Colonic mucosa (tissue), 4 donors: ENCODE measurements around the gene GLT6D1. TPM values are rescaled to one million over a fixed set of nuclear protein-coding genes. Genes with fewer than 3 reads are reported as not detected.

Experiments used
- DNase-seq: peaks from one replicate; pipeline ENCODE4 v3.0.0-alpha.2; 2020
- H3K27ac ChIP-seq: fragments of 200-600 bp; one replicate; pipeline ENCODE4 v1.8.0; 2021
- H3K27me3 ChIP-seq: fragments of 200-600 bp; one replicate; pipeline ENCODE4 v1.8.0; 2021
- H3K36me3 ChIP-seq: fragments of 200-600 bp; one replicate; pipeline ENCODE4 v1.8.0; 2021
- H3K4me1 ChIP-seq: fragments of 200-600 bp; one replicate; pipeline ENCODE4 v1.8.0; 2021; ENCODE audit warnings: mild to moderate bottlenecking
- H3K4me3 ChIP-seq: fragments of 200-600 bp; one replicate; pipeline ENCODE4 v1.8.0; 2021
- H3K9ac ChIP-seq, 2 donors: one replicate each; pipeline ENCODE4 v1.7.0; 2013; ENCODE audit warnings: control low read depth in 2 of 2, low read depth in 2 of 2, low read length in 2 of 2
- H3K9me3 ChIP-seq: fragments of 200-600 bp; one replicate; pipeline ENCODE4 v1.8.0; 2021
- CTCF ChIP-seq: fragments of 200-600 bp; IDR thresholded peaks from one replicate; pipeline ENCODE4 v1.8.0; 2022; ENCODE audit warnings: antibody characterized with exemption, mild to moderate bottlenecking
- intact Hi-C: fragments of 100-400 bp; cut with DNase I; formaldehyde crosslinking; loops from one replicate; pipeline ENCODE4 v1.14.1; 2022
- total RNA-seq, 2 donors: library from RNA; stranded (reverse); fragmentation: NEBNext Ultra II Directional in 1 of 2; extraction: Animal tissue kit (Norgen Biotek cat#: 25700) in 1 of 2; gene quantifications; one replicate each; pipeline ENCODE4 v1.2.1, GENCODE V29; 2021
- donor health status: healthy.
- donor health status: DM: no; HTN: no; CAD: no.
- donor health status: DM: no; HTN: no; CAD: no.

Gene GLT6D1
- total RNA-seq, 2 donors from 2014 or later: not detected

- intact Hi-C loops: no loop called here
- no peak for TF ChIP-seq CTCF
- no peak overlapping the region for H3K9ac ChIP-seq
- H3K9me3 ChIP-seq: no peaks in the 10 kb centered on the region
- H3K27me3 ChIP-seq: no peaks in the 10 kb centered on the region
- no peaks in the 10 kb centered on the region for H3K4me1 ChIP-seq
- H3K36me3 ChIP-seq: no peaks in the 10 kb centered on the region
- H3K27ac ChIP-seq: no peak overlapping the region
- DNase-seq: no peak
- H3K4me3 ChIP-seq: no peak overlapping the region
Measured at GRCh38 chr9:135611142-135611874, 28.0 kb downstream of the GLT6D1 start.

GRCh38 chr9:135610290-135611141 is 28.8 kb downstream of the GLT6D1 start:
- Histone ChIP-seq H3K4me3 (no peak overlapping the region), H3K9ac (no peak overlapping the region), H3K27me3 (no peaks in the 10 kb centered on the region), H3K27ac (no peak overlapping the region), H3K9me3 (no peaks in the 10 kb centered on the region), H3K36me3 (no peaks in the 10 kb centered on the region), H3K4me1 (no peaks in the 10 kb centered on the region)
- intact Hi-C loops: no loop called here
- no peak for DNase-seq
- no peak for TF ChIP-seq CTCF

DNA sequence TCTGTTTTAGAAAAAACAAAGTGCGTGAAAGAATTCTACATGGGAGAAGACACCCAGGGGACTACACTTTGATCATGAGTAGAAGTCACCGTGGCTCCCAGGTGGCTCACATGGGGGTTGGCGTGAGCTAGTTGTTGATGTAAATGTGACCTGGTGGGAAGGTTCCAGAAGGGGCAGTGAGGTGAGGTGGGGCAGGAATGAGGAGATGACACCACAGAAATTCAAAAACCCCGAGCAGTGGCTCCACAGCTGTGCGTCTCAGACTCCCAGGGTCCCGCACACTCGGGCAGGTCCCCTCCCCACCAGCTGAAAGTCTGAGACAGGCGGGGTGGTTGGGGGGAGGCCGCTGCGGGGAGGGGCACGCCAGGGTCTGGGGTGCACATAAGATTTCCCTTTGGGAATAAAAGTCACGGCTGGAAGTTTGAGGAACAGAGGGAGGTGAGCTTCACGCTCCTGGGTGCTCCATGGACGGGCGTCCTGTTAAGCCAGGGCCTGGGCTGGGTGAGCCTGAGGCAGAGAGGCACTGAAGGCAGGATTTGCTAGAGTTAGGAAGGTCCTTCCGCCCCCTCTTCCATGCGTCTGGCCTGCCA is 29.9 kb downstream of the GLT6D1 start:
- no peak for DNase-seq
- Histone ChIP-seq H3K36me3 (no peaks in the 10 kb centered on the region), H3K27me3 (no peaks in the 10 kb centered on the region), H3K4me1 (no peaks in the 10 kb centered on the region), H3K9me3 (no peaks in the 10 kb centered on the region), H3K9ac (no peak overlapping the region), H3K4me3 (no peak overlapping the region), H3K27ac (no peak overlapping the region)
- intact Hi-C loops: no loop called here
- no peak for TF ChIP-seq CTCF

DNA sequence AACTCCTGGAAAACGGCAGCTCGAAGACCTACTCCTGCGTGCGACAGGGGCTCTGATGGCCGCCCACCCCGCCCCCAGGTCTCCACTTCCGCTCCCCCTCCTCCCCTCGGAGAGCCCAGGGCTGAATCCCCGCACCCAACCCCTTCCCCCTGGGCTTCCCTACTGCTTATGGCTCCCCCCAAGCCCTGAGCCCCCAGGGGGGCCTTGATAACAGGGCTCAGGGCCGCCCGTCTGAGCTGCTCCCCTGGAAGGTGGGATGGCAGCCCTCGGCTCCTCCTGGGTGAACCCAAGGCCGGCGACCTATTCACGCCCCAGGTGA is 30.4 kb downstream of the GLT6D1 start:
- intact Hi-C loops: no loop called here

More for the DNA sequence above, 30.4 kb downstream of the GLT6D1 start:
- no peak for TF ChIP-seq CTCF
- Histone ChIP-seq H3K4me3 (no peak overlapping the region), H3K27ac (no peak overlapping the region), H3K9me3 (no peaks in the 10 kb centered on the region), H3K36me3 (no peaks in the 10 kb centered on the region), H3K9ac (no peak overlapping the region), H3K4me1 (no peaks in the 10 kb centered on the region), H3K27me3 (no peaks in the 10 kb centered on the region)
- DNase-seq: no peak
